OCI-LY7 (cell line): ENCODE measurements around the gene LANCL2. TPM values are rescaled to one million over a fixed set of nuclear protein-coding genes. Genes with fewer than 3 reads are reported as not detected.

Experiments used
- BruUV-seq: library from RNA; stranded (reverse); fragments of 400-500 nt; replicated peaks from 2 replicates; lab custom pipeline; 2021; lab: Mats Ljungman, UMichigan
- CTCF ChIA-PET: fragments of 300-600 bp; sonication (Branson Sonifier 250); formaldehyde crosslinking; loops from one replicate; lab custom pipeline; 2022; ENCODE audit warnings: antibody characterized with exemption; ENCODE audit not compliant: unreplicated experiment; lab: Charles Lee
- POLR2A ChIA-PET: fragments of 300-600 bp; sonication (Branson Sonifier 250); formaldehyde crosslinking; loops from one replicate; lab custom pipeline; 2022; ENCODE audit warnings: antibody characterized with exemption; lab: Charles Lee
- DNase-seq: peaks from one replicate; pipeline ENCODE4 v3.0.0-alpha.2; 2015; ENCODE audit warnings: low spot score
- H2AFZ ChIP-seq: fragments of 200-600 bp; sonication (generic), shearing (Covaris generic); 2 replicates; pipeline ENCODE4 v1.6.1; 2014; ENCODE audit warnings: mild to moderate bottlenecking, antibody characterized with exemption, low read length, moderate library complexity
- H3K27ac ChIP-seq: fragments of 200-600 bp; sonication (generic); 2 replicates; pipeline ENCODE4 v1.5.1; 2014; ENCODE audit warnings: mixed run types, low read depth, mild to moderate bottlenecking, moderate library complexity, low read length, inconsistent platforms; ENCODE audit not compliant: poor library complexity, severe bottlenecking
- H3K36me3 ChIP-seq: fragments of 200-600 bp; sonication (generic); 2 replicates; pipeline ENCODE4 v1.6.1; 2014; ENCODE audit warnings: mild to moderate bottlenecking, antibody characterized with exemption, low read length, moderate library complexity, mixed read lengths; ENCODE audit not compliant: insufficient read depth
- H3K4me1 ChIP-seq: fragments of 200-600 bp; sonication (generic); 2 replicates; pipeline ENCODE4 v1.5.1; 2014; ENCODE audit warnings: mild to moderate bottlenecking, low read length; ENCODE audit not compliant: insufficient read depth, poor library complexity, severe bottlenecking
- H3K4me2 ChIP-seq: fragments of 200-600 bp; sonication (generic); 2 replicates; pipeline ENCODE4 v1.6.1; 2014; ENCODE audit warnings: mild to moderate bottlenecking, low read length
- H3K4me3 ChIP-seq: fragments of 200-600 bp; sonication (generic); 2 replicates; pipeline ENCODE4 v1.5.1; 2014; ENCODE audit warnings: mild to moderate bottlenecking, low read depth, low read length; ENCODE audit not compliant: poor library complexity, severe bottlenecking
- H3K79me2 ChIP-seq: fragments of 200-600 bp; sonication (generic); 2 replicates; pipeline ENCODE4 v1.6.1; 2016; ENCODE audit warnings: low read depth, mild to moderate bottlenecking, low read length, moderate library complexity, mixed read lengths; ENCODE audit not compliant: insufficient read depth
- H3K9me2 ChIP-seq: fragments of 200-600 bp; sonication (generic); 2 replicates; pipeline ENCODE4 v1.6.1; 2016; ENCODE audit warnings: mild to moderate bottlenecking, low read length, mixed read lengths; ENCODE audit not compliant: insufficient read depth
- H3K9me3 ChIP-seq: fragments of 200-600 bp; sonication (generic); 2 replicates; pipeline ENCODE4 v1.6.1; 2014; ENCODE audit warnings: mild to moderate bottlenecking, mixed run types, low read length, mixed read lengths
- H4K20me1 ChIP-seq: fragments of 200-600 bp; sonication (generic); 2 replicates; pipeline ENCODE4 v1.6.1; 2014; ENCODE audit warnings: mild to moderate bottlenecking, antibody characterized with exemption, low read length, moderate library complexity, mixed read lengths; ENCODE audit not compliant: insufficient read depth
- CTCF ChIP-seq: fragments of 200-600 bp; sonication (generic); conservative IDR thresholded peaks from 2 replicates; pipeline ENCODE4 v1.5.1; 2014; ENCODE audit warnings: mild to moderate bottlenecking, antibody characterized with exemption, low read length, moderate library complexity, mixed read lengths
- EZH2phosphoT487 ChIP-seq: fragments of 200-600 bp; sonication (generic); IDR thresholded peaks from 2 replicates; pipeline ENCODE4 v1.6.1; 2018; ENCODE audit warnings: low read depth, borderline replicate concordance, mild to moderate bottlenecking, mixed run types, antibody characterized with exemption, low read length, moderate library complexity, mixed read lengths
- intact Hi-C: fragments of 100-400 bp; cut with micrococcal nuclease; formaldehyde crosslinking; loops from one replicate; pipeline ENCODE4 v1.10.0; 2022; ENCODE audit not compliant: unreplicated experiment
- total RNA-seq, 2 experiments: library from RNA; depleted of rRNA in 1 of 2; stranded (reverse); fragments of >200 nt in 1 of 2; shearing (Covaris generic) in 1 of 2; gene quantifications; 2 replicates each; pipeline ENCODE4 v1.2.3, GENCODE V29; 2014 to 2022

LANCL2 gene
- total RNA-seq, 2 experiments from 2014 or later, result 6.5 to 9.5 TPM

GRCh38 chr7:55339033-55340000, 25.8 kb upstream of the LANCL2 start:
- Histone ChIP-seq H3K4me1 (no peaks in the 10 kb centered on the region), H3K36me3 (no peaks in the 10 kb centered on the region), H3K9me2 (no peaks in the 10 kb centered on the region), H3K9me3 (no peaks in the 10 kb centered on the region), H4K20me1 (no peaks in the 10 kb centered on the region), H3K27ac (no peak overlapping the region), H3K4me2 (no peak overlapping the region), H3K79me2 (no peaks in the 10 kb centered on the region), H2AFZ (no peak overlapping the region), H3K4me3 (no peak overlapping the region)
- ChIA-PET POLR2A (no interaction called here), CTCF (no interaction called here)
- no peak for DNase-seq
- no TSS peak for BruUV-seq
- intact Hi-C loops, result no loop called here
- TF ChIP-seq EZH2phosphoT487 (no peak), CTCF (no peak)

- Histone ChIP-seq H3K4me2 (no peak overlapping the region), H3K27ac (no peak overlapping the region), H4K20me1 (no peaks in the 10 kb centered on the region), H3K4me3 (no peak overlapping the region), H3K9me3 (no peaks in the 10 kb centered on the region), H3K9me2 (no peaks in the 10 kb centered on the region), H3K4me1 (no peaks in the 10 kb centered on the region), H2AFZ (no peak overlapping the region), H3K36me3 (no peaks in the 10 kb centered on the region), H3K79me2 (no peaks in the 10 kb centered on the region)
- intact Hi-C loops, result no loop called here
- TF ChIP-seq CTCF (no peak), EZH2phosphoT487 (no peak)
- DNase-seq, result no peak
- ChIA-PET CTCF (no interaction called here), POLR2A (no interaction called here)
- BruUV-seq, result no TSS peak
Measured at GRCh38 chr7:55342216-55342871, 22.8 kb upstream of the LANCL2 start.
